CD4-positive, CD25-positive, alpha-beta regulatory T cell (primary cell): Measurements from ENCODE around the gene PTER. TPM values are rescaled to one million over a fixed set of nuclear protein-coding genes. Genes with fewer than 3 reads are reported as not detected.

Experiments
- ATAC-seq, 2 donors: fragments of 150-1000 bp; cut with Tn5 transposase; one replicate each; pipeline ENCODE4 v1.10.0; 2021; ENCODE audit warnings: low read depth in 2 of 2, moderate number of reproducible peaks in 2 of 2, moderate library complexity in 1 of 2
- DNase-seq, 3 donors: peaks; one replicate each; pipeline versions ENCODE4 v3.0.0 to v3.0.0-alpha.2; 2012 to 2022; ENCODE audit warnings: mixed read lengths in 1 of 3
- H3K27ac ChIP-seq: one replicate; pipeline ENCODE4 v1.7.0; 2013; ENCODE audit warnings: mild to moderate bottlenecking, low read length; ENCODE audit not compliant: insufficient read depth, poor library complexity, severe bottlenecking
- H3K27me3 ChIP-seq: one replicate; pipeline ENCODE4 v1.7.0; 2013; ENCODE audit warnings: low read length; ENCODE audit not compliant: control insufficient read depth, insufficient read depth
- H3K36me3 ChIP-seq: one replicate; pipeline ENCODE4 v1.7.0; 2013; ENCODE audit warnings: mild to moderate bottlenecking, low read length, moderate library complexity; ENCODE audit not compliant: control insufficient read depth, insufficient read depth
- H3K4me1 ChIP-seq: 2 replicates; pipeline ENCODE4 v1.7.0; 2013; ENCODE audit warnings: mild to moderate bottlenecking, low read length; ENCODE audit not compliant: insufficient read depth, control insufficient read depth, poor library complexity, severe bottlenecking
- H3K4me3 ChIP-seq: one replicate; pipeline ENCODE4 v1.7.0; 2013; ENCODE audit warnings: low read depth, mild to moderate bottlenecking, low read length, moderate library complexity
- H3K9me3 ChIP-seq, 2 experiments: 1 replicate in 1 of 2; 2 replicates in 1 of 2; pipeline ENCODE4 v1.7.0; 2013; ENCODE audit warnings: low read length in 2 of 2, mild to moderate bottlenecking in 1 of 2, moderate library complexity in 1 of 2; ENCODE audit not compliant: control insufficient read depth in 2 of 2
- H3K27ac Mint-ChIP-seq, 3 donors: one replicate each; pipeline ENCODE4 v1.8.0; 2020 to 2022; ENCODE audit warnings: mild to moderate bottlenecking in 3 of 3, mixed read lengths in 3 of 3, moderate library complexity in 2 of 3
- H3K27me3 Mint-ChIP-seq: one replicate; pipeline ENCODE4 v1.8.0; 2022; ENCODE audit warnings: mild to moderate bottlenecking, mixed read lengths
- H3K36me3 Mint-ChIP-seq: one replicate; pipeline ENCODE4 v1.8.0; 2020; ENCODE audit warnings: mixed read lengths
- H3K4me1 Mint-ChIP-seq, 4 donors: one replicate each; pipeline ENCODE4 v1.8.0; 2020 to 2022; ENCODE audit warnings: mixed read lengths in 4 of 4, mild to moderate bottlenecking in 1 of 4
- H3K4me3 Mint-ChIP-seq, 4 donors: one replicate each; pipeline ENCODE4 v1.8.0; 2020 to 2022; ENCODE audit warnings: mild to moderate bottlenecking in 4 of 4, mixed read lengths in 4 of 4, moderate library complexity in 3 of 4
- H3K9me3 Mint-ChIP-seq, 7 donors: one replicate each; pipeline ENCODE4 v1.8.0; 2020 to 2022; ENCODE audit warnings: mixed read lengths in 7 of 7, mild to moderate bottlenecking in 3 of 7, moderate library complexity in 2 of 7
- polyA plus RNA-seq, 4 donors: library from polyadenylated mRNA; unstranded; fragments of 300-500 nt; fragmentation: Illumina TruSeq; gene quantifications; one replicate each; pipeline ENCODE4 v1.2.3, GENCODE V29; 2021
- total RNA-seq: library from RNA; stranded (reverse); gene quantifications from one replicate; pipeline ENCODE4 v1.2.3, GENCODE V29; 2022

PTER gene
- total and polyA plus RNA-seq, 5 donors from 2014 or later = 17.8 to 38.4 (median 26.2) TPM

DNA sequence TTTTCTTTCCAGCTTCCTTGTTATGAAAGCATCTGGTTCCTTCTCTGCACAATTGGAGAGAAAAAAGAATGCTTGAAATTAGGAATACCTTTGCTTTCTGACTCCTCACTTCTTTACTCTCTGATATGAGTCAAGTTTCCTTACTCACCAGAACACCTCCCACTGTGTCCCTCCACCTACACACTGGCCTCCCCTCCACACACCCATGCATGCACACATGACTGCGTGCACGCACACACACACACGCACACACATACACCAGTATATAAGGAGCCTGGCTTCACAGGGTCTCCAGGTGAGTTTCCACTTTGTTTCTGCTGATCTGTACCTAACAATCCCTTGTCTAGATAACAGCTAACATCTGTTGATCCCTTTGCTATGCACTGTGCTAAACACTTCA lies 11.4 kb upstream of the PTER start:
- H3K27ac Mint-ChIP-seq = no peak overlapping the region
- DNase-seq (no peak), ATAC-seq (no peak)
- no peak overlapping the region for H3K4me3 ChIP-seq
- H3K4me3 Mint-ChIP-seq = no peak overlapping the region
- H3K9me3 Mint-ChIP-seq = peaks cover 0 to 8% (median 3%) of the 10 kb centered on the region in 7 donors
- H3K27ac ChIP-seq = no peak overlapping the region
- H3K36me3 ChIP-seq = no peaks in the 10 kb centered on the region
- H3K4me1 Mint-ChIP-seq = no peaks in the 10 kb centered on the region
- no peaks in the 10 kb centered on the region for H3K4me1 ChIP-seq
- H3K27me3 ChIP-seq = no peaks in the 10 kb centered on the region
- H3K9me3 ChIP-seq = no peaks in the 10 kb centered on the region
- H3K27me3 Mint-ChIP-seq = peaks cover 28% of the 10 kb centered on the region
- H3K36me3 Mint-ChIP-seq = no peaks in the 10 kb centered on the region

DNA sequence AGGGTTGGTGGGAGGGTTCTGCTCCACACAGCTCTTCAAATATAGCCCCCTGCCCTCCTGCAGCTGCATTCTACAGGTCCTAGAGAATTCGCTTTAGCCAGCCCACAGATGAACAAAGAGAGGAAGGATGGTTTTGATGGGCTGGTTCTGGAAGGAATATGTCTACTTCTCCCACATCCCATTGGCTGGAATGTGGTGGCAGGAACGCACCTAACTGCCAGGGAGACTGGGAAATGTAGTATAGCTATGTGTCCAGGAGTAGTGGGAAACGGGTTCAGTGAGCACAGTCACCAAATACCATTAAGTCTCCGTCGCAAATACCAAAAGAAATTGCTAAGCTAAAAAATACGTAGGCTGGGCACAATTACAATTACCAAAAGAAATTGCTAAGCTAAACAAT lies 7.3 kb upstream of the PTER start:
- Histone ChIP-seq H3K27ac (no peak overlapping the region), H3K36me3 (no peaks in the 10 kb centered on the region), H3K4me1 (no peaks in the 10 kb centered on the region), H3K27me3 (no peaks in the 10 kb centered on the region), H3K4me3 (no peak overlapping the region), H3K9me3 (no peaks in the 10 kb centered on the region)
- no peak for ATAC-seq
- no peak for DNase-seq
- Mint-ChIP-seq H3K4me1 (no peaks in the 10 kb centered on the region), H3K4me3 (no peak overlapping the region), H3K9me3 (peaks cover 0 to 8% (median 3%) of the 10 kb centered on the region in 7 donors), H3K36me3 (no peaks in the 10 kb centered on the region), H3K27ac (no peak overlapping the region), H3K27me3 (peaks cover 24% of the 10 kb centered on the region)

DNA sequence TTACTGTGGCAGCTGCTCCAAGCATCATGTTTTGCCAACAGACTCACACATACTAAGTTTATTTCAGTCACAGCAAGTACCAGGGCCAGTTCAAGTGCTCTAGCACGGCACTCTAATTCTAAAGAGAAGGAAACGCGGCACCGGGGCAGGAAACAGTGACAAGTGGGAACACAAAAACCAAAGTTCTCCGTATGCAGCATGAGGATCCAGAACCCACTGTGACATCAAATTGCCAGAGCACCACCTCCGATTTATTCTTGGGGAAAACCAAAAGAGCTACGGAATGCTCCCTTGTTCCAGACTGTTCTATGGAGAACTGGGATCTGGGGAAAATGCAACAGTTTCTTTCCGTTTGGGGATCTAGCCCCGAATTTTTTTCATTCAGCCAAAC lies 448 bp upstream of the PTER start:
- peaks cover 12% of the 10 kb centered on the region for H3K36me3 Mint-ChIP-seq
- no peak for ATAC-seq

DNA sequence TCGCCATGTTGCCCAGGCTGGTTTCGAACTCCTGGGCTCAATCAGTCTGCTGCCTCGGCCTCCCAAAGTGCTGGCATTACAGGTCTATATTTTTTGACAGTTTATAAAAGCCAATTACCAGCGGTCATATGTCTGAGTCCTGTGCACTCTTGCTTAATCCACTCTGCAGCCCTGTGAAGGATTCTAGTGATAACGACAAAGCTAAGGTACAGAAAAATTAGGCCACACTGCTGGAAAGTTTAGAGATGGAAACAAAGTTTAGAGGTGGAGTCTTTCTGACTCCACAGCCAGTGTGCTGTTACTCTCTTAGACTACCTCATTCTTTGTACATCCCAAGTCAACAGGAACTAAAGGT lies 707 bp downstream of the PTER start:
- Mint-ChIP-seq H3K4me3 (peak overlapping the region; percentile 91 to 96 (median 93)), H3K9me3 (no peaks in the 10 kb centered on the region), H3K27ac (peak overlapping the region; percentile 95 to 97 (median 96)), H3K4me1 (peaks cover 15 to 58% (median 43%) of the 10 kb centered on the region in 4 donors), H3K27me3 (no peaks in the 10 kb centered on the region), H3K36me3 (peaks cover 16% of the 10 kb centered on the region)
- Histone ChIP-seq H3K36me3 (no peaks in the 10 kb centered on the region), H3K4me3 (peak overlapping the region; percentile 79), H3K4me1 (peaks cover 54% of the 10 kb centered on the region), H3K27me3 (no peaks in the 10 kb centered on the region), H3K9me3 (no peaks in the 10 kb centered on the region), H3K27ac (peak overlapping the region; percentile 86)
- ATAC-seq (no peak), DNase-seq (no peak)

More for the DNA sequence above, 448 bp upstream of the PTER start:
- peak in 1 of 3 donors; percentile 16 for DNase-seq
- no peaks in the 10 kb centered on the region for H3K9me3 Mint-ChIP-seq
- peaks cover 13 to 48% (median 37%) of the 10 kb centered on the region in 4 donors for H3K4me1 Mint-ChIP-seq
- H3K27ac Mint-ChIP-seq = peak overlapping the region in 2 of 3 donors; percentile 95 to 96
- Histone ChIP-seq H3K4me1 (peaks cover 48% of the 10 kb centered on the region), H3K9me3 (no peaks in the 10 kb centered on the region), H3K27me3 (no peaks in the 10 kb centered on the region), H3K27ac (peak overlapping the region; percentile 86), H3K36me3 (no peaks in the 10 kb centered on the region), H3K4me3 (peak overlapping the region; percentile 79)
- peaks cover 8% of the 10 kb centered on the region for H3K27me3 Mint-ChIP-seq
- peak overlapping the region; percentile 91 to 96 (median 93) for H3K4me3 Mint-ChIP-seq

- peaks cover 26 to 67% (median 51%) of the 10 kb centered on the region in 4 donors for H3K4me1 Mint-ChIP-seq
- H3K9me3 Mint-ChIP-seq = no peaks in the 10 kb centered on the region
- peak overlapping the region; percentile 78 to 91 (median 84) for H3K4me3 Mint-ChIP-seq
- ATAC-seq (no peak), DNase-seq (peak in 1 of 3 donors; percentile 5)
- no peaks in the 10 kb centered on the region for H3K9me3 ChIP-seq
- peak overlapping the region; percentile 71 to 87 (median 83) for H3K27ac Mint-ChIP-seq
- H3K27me3 Mint-ChIP-seq = no peaks in the 10 kb centered on the region
- H3K36me3 Mint-ChIP-seq = peaks cover 20% of the 10 kb centered on the region
- H3K27ac ChIP-seq = peak overlapping the region; percentile 53
- no peaks in the 10 kb centered on the region for H3K27me3 ChIP-seq
- peaks cover 54% of the 10 kb centered on the region for H3K4me1 ChIP-seq
- H3K36me3 ChIP-seq = peaks cover 3% of the 10 kb centered on the region
- peak overlapping the region; percentile 74 for H3K4me3 ChIP-seq
These were observed 2.5 kb downstream of the PTER start for GRCh38 chr10:16439295-16439694.

- Histone ChIP-seq H3K4me1 (peaks cover 54% of the 10 kb centered on the region), H3K27ac (peak overlapping the region; percentile 68), H3K36me3 (peaks cover 13% of the 10 kb centered on the region), H3K4me3 (peak overlapping the region; percentile 74), H3K9me3 (no peaks in the 10 kb centered on the region), H3K27me3 (no peaks in the 10 kb centered on the region)
- Mint-ChIP-seq H3K4me1 (peaks cover 26 to 73% (median 57%) of the 10 kb centered on the region in 4 donors), H3K27ac (peak overlapping the region; percentile 57 to 82 (median 71)), H3K4me3 (peak overlapping the region; percentile 79 to 91 (median 86)), H3K27me3 (no peaks in the 10 kb centered on the region), H3K9me3 (no peaks in the 10 kb centered on the region), H3K36me3 (peaks cover 20% of the 10 kb centered on the region)
- DNase-seq (peak in 1 of 3 donors; percentile 9), ATAC-seq (no peak)
These were observed 3.8 kb downstream of the PTER start for GRCh38 chr10:16440396-16441133.

DNA sequence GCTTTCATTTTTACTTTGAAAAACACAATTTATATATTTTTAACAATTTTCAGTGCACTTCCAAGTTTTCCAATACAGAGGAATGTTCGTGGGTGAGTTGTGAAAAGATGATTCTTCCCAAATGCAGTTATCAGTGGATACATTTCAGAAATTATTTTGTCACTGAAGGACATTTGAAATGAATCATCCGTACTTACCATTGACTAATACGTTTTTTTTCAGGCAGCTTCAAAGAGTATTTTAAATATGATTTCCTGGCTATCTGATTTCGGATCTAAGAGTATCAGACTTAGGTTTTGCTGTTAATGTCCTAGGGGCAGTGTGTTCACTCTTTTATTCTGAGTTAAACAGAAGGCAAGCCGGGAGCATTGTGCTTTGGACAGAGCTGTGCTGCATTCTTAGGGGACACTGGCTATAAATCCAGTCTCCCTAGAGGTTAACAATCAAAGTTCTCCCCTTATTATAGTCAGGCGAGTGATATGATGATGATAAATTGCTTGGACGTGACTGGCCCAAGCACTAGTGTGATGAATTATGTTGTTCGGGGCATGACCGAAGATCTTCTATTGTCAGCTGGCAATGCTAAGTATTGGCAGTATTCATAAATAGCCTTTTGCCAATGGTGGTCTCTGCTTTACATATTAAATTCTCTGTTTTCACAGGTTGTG lies 4.5 kb downstream of the PTER start:
- no peaks in the 10 kb centered on the region for H3K9me3 Mint-ChIP-seq
- peaks cover 56% of the 10 kb centered on the region for H3K4me1 ChIP-seq
- no peaks in the 10 kb centered on the region for H3K27me3 Mint-ChIP-seq
- H3K36me3 Mint-ChIP-seq = peaks cover 23% of the 10 kb centered on the region
- H3K4me1 Mint-ChIP-seq = peaks cover 28 to 76% (median 58%) of the 10 kb centered on the region in 4 donors
- peak overlapping the region; percentile 68 for H3K27ac ChIP-seq
- DNase-seq (peak in 1 of 3 donors; percentile 30), ATAC-seq (no peak)
- peak overlapping the region; percentile 74 for H3K4me3 ChIP-seq
- H3K9me3 ChIP-seq = no peaks in the 10 kb centered on the region
- H3K27me3 ChIP-seq = no peaks in the 10 kb centered on the region
- peaks cover 15% of the 10 kb centered on the region for H3K36me3 ChIP-seq
- H3K4me3 Mint-ChIP-seq = peak overlapping the region; percentile 79 to 91 (median 86)
- peak overlapping the region; percentile 13 to 71 (median 48) for H3K27ac Mint-ChIP-seq
